A549 (cell line): ENCODE measurements around the gene OTUD3. TPM values are rescaled to one million over a fixed set of nuclear protein-coding genes. Genes with fewer than 3 reads are reported as not detected.
A peak's percentile ranks its signal among the peaks of the same experiment; 100 is the strongest.

Experiments
- ATAC-seq, 2 experiments: fragments of 200-7000 bp in 1 of 2; fragments of >200 bp in 1 of 2; cut with Nextera tagmentation in 1 of 2; cut with Tn5 transposase in 1 of 2; 3 replicates each; pipeline versions ENCODE4 v1.8.0 to v1.9.1; 2018 to 2020; ENCODE audit warnings: mild to moderate bottlenecking in 1 of 2, moderate library complexity in 1 of 2
- CTCF ChIA-PET: fragments of 300-600 bp; sonication (Branson Sonifier 250); formaldehyde crosslinking; extraction: SDS; loops from one replicate; lab custom pipeline; 2021; ENCODE audit warnings: antibody characterized with exemption, inconsistent platforms; lab: Yijun Ruan, JAX
- POLR2A ChIA-PET: fragments of 350-600 bp; formaldehyde crosslinking; extraction: SDS; loops from one replicate; lab custom pipeline; 2021; ENCODE audit warnings: antibody characterized with exemption, inconsistent platforms; lab: Yijun Ruan, JAX
- DNase-seq, 2 experiments: peaks; one replicate each; pipeline versions ENCODE4 v3.0.0 to v3.0.0-alpha.2; 2011 to 2016; ENCODE audit warnings: low read depth in 1 of 2, low spot score in 1 of 2
- FAIRE-seq: peaks from 2 replicates; lab custom pipeline; 2011; peaks lifted over from hg19 to GRCh38; lab: Jason Lieb, UNC
- H3K27ac ChIP-seq, 2 experiments: fragments of >200 bp; sonication (Bioruptor Twin); formaldehyde crosslinking; 3 replicates each; pipeline ENCODE4 v1.5.1; 2016 to 2017
- H3K4me1 ChIP-seq: fragments of >200 bp; sonication (Bioruptor Twin); formaldehyde crosslinking; 3 replicates; pipeline ENCODE4 v1.6.1; 2016
- H3K4me2 ChIP-seq: fragments of >200 bp; sonication (Bioruptor Twin); formaldehyde crosslinking; 3 replicates; pipeline ENCODE4 v1.6.1; 2016
- H3K4me3 ChIP-seq: fragments of >200 bp; sonication (Bioruptor Twin); formaldehyde crosslinking; 3 replicates; pipeline ENCODE4 v1.5.1; 2016
- H3K9me3 ChIP-seq: fragments of >200 bp; sonication (Bioruptor Twin); formaldehyde crosslinking; 3 replicates; pipeline ENCODE4 v1.6.1; 2016
- ATOH8 ChIP-seq: fragments of 250-450 bp; sonication (Bioruptor Pico); IDR thresholded peaks from 2 replicates; pipeline ENCODE4 v1.5.0; 2020; ENCODE audit warnings: low read depth, mild to moderate bottlenecking, moderate library complexity
- BHLHE40 ChIP-seq: IDR thresholded peaks from 2 replicates; pipeline ENCODE4 v1.6.1; 2012; ENCODE audit warnings: low read depth, low read length, inconsistent platforms
- CBX2 ChIP-seq: fragments of 200-600 bp; sonication (generic); IDR thresholded peaks from 2 replicates; pipeline ENCODE4 v1.6.1; 2016; ENCODE audit warnings: low read depth, mild to moderate bottlenecking, borderline replicate concordance
- CHD2 ChIP-seq: fragments of 150-350 bp; IDR thresholded peaks from 2 replicates; pipeline ENCODE4 v1.6.1; 2014; ENCODE audit warnings: low read length; ENCODE audit not compliant: partially characterized antibody
- CHD4 ChIP-seq: fragments of 200-600 bp; sonication (generic); IDR thresholded peaks from 2 replicates; pipeline ENCODE4 v1.6.1; 2016; ENCODE audit warnings: antibody characterized with exemption, mild to moderate bottlenecking, borderline replicate concordance
- FOSL2 ChIP-seq, 2 experiments: fragments of 450-650 bp in 1 of 2; fragments of >200 bp in 1 of 2; sonication (Bioruptor Twin) in 1 of 2; formaldehyde crosslinking; IDR thresholded peaks; 2 replicates each; pipeline versions ENCODE4 v1.5.0 to v1.6.1; 2016 to 2020; ENCODE audit warnings: mild to moderate bottlenecking in 1 of 2, moderate library complexity in 1 of 2
- GATA3 ChIP-seq: IDR thresholded peaks from 2 replicates; pipeline ENCODE4 v1.6.1; 2012; ENCODE audit warnings: borderline replicate concordance
- HDAC2 ChIP-seq: fragments of 200-600 bp; sonication (generic); IDR thresholded peaks from 2 replicates; pipeline ENCODE4 v1.6.1; 2016
- HES2 ChIP-seq: fragments of >200 bp; sonication (Bioruptor Twin); formaldehyde crosslinking; IDR thresholded peaks from 2 replicates; pipeline ENCODE4 v1.6.1; 2016
- HMGXB4 ChIP-seq: fragments of 250-450 bp; sonication (Bioruptor Pico); IDR thresholded peaks from 2 replicates; pipeline ENCODE4 v1.5.0; 2021; ENCODE audit warnings: mild to moderate bottlenecking, moderate library complexity, borderline replicate concordance
- HOXA7 ChIP-seq: fragments of 250-450 bp; sonication (Bioruptor Pico); IDR thresholded peaks from 2 replicates; pipeline ENCODE4 v1.5.0; 2020; ENCODE audit warnings: mild to moderate bottlenecking, moderate library complexity
- HOXB13 ChIP-seq: fragments of 250-450 bp; sonication (Bioruptor Pico); IDR thresholded peaks from 2 replicates; pipeline ENCODE4 v1.5.0; 2020; ENCODE audit warnings: low read depth, mild to moderate bottlenecking, moderate library complexity
- KDM1A ChIP-seq: fragments of 200-600 bp; sonication (generic); IDR thresholded peaks from 2 replicates; pipeline ENCODE4 v1.6.1; 2016; ENCODE audit warnings: low read depth, mild to moderate bottlenecking
- MAFK ChIP-seq: fragments of 450-650 bp; IDR thresholded peaks from 2 replicates; pipeline ENCODE4 v1.6.1; 2014; ENCODE audit not compliant: partially characterized antibody
- NPAS2 ChIP-seq: fragments of 250-450 bp; sonication (Bioruptor Pico); IDR thresholded peaks from 2 replicates; pipeline ENCODE4 v1.8.0; 2022; ENCODE audit warnings: mild to moderate bottlenecking, moderate library complexity, borderline replicate concordance
- NR3C1 ChIP-seq: fragments of >200 bp; sonication (Bioruptor Twin); formaldehyde crosslinking; IDR thresholded peaks from 3 replicates; pipeline ENCODE4 v1.6.1; 2017
- RARB ChIP-seq: fragments of 250-450 bp; sonication (Bioruptor Pico); IDR thresholded peaks from 2 replicates; pipeline ENCODE4 v1.8.0; 2021; ENCODE audit warnings: mild to moderate bottlenecking, moderate library complexity
- RNF2 ChIP-seq: fragments of 200-600 bp; sonication (generic); IDR thresholded peaks from 2 replicates; pipeline ENCODE4 v1.6.1; 2016; ENCODE audit warnings: low read depth, mild to moderate bottlenecking, antibody characterized with exemption, moderate library complexity, borderline replicate concordance
- ZC3H11A ChIP-seq: fragments of 450-650 bp; IDR thresholded peaks from 2 replicates; pipeline ENCODE4 v1.6.1; 2014; ENCODE audit warnings: antibody characterized with exemption, mild to moderate bottlenecking
- ZFP36 ChIP-seq: fragments of 450-650 bp; IDR thresholded peaks from 2 replicates; pipeline ENCODE4 v1.6.1; 2014; ENCODE audit warnings: borderline replicate concordance; ENCODE audit not compliant: partially characterized antibody
- WGBS: methylation state at CpG from one replicate; pipeline ENCODE4 v1.1.6; 2017; ENCODE audit errors: missing lambda C conversion rate; 5-methylcytosine and 5-hydroxymethylcytosine counted together
- polyA plus RNA-seq, 4 experiments: library from polyadenylated mRNA; depleted of rRNA in 3 of 4; stranded (reverse); fragments of >200 nt; fragmentation: RNase III in 1 of 4; extraction: RNeasy Plus Mini Kit Qiagen cat#74134 plus additional on column Dnase treatment in 1 of 4; gene quantifications; 2 replicates in 3 of 4; 3 replicates in 1 of 4; pipeline ENCODE4 v1.2.3, GENCODE V29; 2011 to 2017
- TF ChIP-seq, protein P1 (sequence below): IDR thresholded peaks from 2 replicates; pipeline ENCODE4 v1.6.1; 2012; ENCODE audit warnings: low read depth, borderline replicate concordance
- TF ChIP-seq, protein P2 (sequence below): fragments of >200 bp; sonication (Bioruptor Twin); formaldehyde crosslinking; IDR thresholded peaks from 3 replicates; pipeline ENCODE4 v1.5.1; 2016
- TF ChIP-seq, protein P3 (sequence below): IDR thresholded peaks from 2 replicates; pipeline ENCODE4 v1.6.1; 2012

The OTUD3 gene
- polyA plus RNA-seq, 2 of the 4 experiments (the other 2 are of a cell fraction): 3.5 to 4.9 TPM

- CTCF ChIA-PET: no interaction called here
- POLR2A ChIA-PET: no interaction called here
- Histone ChIP-seq H3K4me1 (no peaks in the 10 kb centered on the region), H3K27ac (no peak overlapping the region), H3K9me3 (0 out of 3 replicates have a peak, but pooled peaks cover 5% of the 10 kb centered on the region), H3K4me3 (no peak overlapping the region), H3K4me2 (no peak overlapping the region)
- TF ChIP-seq HOXA7 (CRISPR knock-in tag) (no peak), NR3C1 (no peak), RARB (CRISPR knock-in tag) (no peak)
- TF ChIP-seq, protein P1, sequence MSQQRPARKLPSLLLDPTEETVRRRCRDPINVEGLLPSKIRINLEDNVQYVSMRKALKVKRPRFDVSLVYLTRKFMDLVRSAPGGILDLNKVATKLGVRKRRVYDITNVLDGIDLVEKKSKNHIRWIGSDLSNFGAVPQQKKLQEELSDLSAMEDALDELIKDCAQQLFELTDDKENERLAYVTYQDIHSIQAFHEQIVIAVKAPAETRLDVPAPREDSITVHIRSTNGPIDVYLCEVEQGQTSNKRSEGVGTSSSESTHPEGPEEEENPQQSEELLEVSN: no peak
- DNase-seq (no peak), ATAC-seq (no peak), FAIRE-seq (no peak)
- WGBS: 45% methylated on average over 11 of the region's 11 CpGs
Measured at GRCh38 chr1:19955534-19956170, 73.5 kb downstream of the OTUD3 start.

DNA sequence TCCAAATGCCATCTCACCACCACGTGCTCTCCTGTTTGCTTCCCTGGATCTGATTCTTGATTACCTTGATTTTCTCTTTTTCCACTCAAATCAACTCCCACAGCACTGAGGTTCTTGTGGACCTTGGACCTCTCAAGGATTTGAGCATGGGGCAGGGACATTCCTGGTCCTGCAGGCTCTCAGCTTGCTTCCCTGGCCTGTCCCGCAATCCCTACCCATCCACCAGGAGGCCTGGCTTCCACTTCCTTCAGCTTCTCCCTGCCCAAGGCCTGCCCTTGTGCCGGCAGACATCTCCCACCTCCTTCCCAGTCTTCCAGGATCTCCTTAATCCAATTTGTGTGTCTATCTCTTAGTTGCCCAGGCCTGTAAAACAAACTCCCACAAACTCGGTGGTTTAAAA lies 75.6 kb downstream of the OTUD3 start:
- Histone ChIP-seq H3K4me1 (no peaks in the 10 kb centered on the region), H3K4me2 (no peak overlapping the region), H3K9me3 (0 out of 3 replicates have a peak, but pooled peaks cover 5% of the 10 kb centered on the region), H3K27ac (no peak overlapping the region), H3K4me3 (no peak overlapping the region)
- no peak for FAIRE-seq
- POLR2A ChIA-PET: no interaction called here
- ATAC-seq: peak; percentile 56 to 61; a peak in 3 of 6 replicates
- WGBS: 38% methylated on average over 4 of the region's 4 CpGs
- CTCF ChIA-PET: no interaction called here
- TF ChIP-seq HMGXB4 (CRISPR knock-in tag): no peak
- no peak for TF ChIP-seq FOSL2 (IDR thresholded peaks at IDR 0.05)
- TF ChIP-seq FOSL2 (CRISPR knock-in tag; IDR thresholded peaks at IDR 0.05): no peak
- TF ChIP-seq ATOH8 (CRISPR knock-in tag): no peak
- TF ChIP-seq HES2: no peak
- no peak for TF ChIP-seq CHD4
- TF ChIP-seq NPAS2 (CRISPR knock-in tag): no peak
- no peak for TF ChIP-seq MAFK
- TF ChIP-seq ZFP36: no peak
- no peak for TF ChIP-seq HDAC2
- no peak for TF ChIP-seq RNF2
- TF ChIP-seq HOXB13 (CRISPR knock-in tag): no peak
- TF ChIP-seq GATA3: no peak
- TF ChIP-seq KDM1A: no peak
- no peak for TF ChIP-seq CHD2
- TF ChIP-seq, protein P2, sequence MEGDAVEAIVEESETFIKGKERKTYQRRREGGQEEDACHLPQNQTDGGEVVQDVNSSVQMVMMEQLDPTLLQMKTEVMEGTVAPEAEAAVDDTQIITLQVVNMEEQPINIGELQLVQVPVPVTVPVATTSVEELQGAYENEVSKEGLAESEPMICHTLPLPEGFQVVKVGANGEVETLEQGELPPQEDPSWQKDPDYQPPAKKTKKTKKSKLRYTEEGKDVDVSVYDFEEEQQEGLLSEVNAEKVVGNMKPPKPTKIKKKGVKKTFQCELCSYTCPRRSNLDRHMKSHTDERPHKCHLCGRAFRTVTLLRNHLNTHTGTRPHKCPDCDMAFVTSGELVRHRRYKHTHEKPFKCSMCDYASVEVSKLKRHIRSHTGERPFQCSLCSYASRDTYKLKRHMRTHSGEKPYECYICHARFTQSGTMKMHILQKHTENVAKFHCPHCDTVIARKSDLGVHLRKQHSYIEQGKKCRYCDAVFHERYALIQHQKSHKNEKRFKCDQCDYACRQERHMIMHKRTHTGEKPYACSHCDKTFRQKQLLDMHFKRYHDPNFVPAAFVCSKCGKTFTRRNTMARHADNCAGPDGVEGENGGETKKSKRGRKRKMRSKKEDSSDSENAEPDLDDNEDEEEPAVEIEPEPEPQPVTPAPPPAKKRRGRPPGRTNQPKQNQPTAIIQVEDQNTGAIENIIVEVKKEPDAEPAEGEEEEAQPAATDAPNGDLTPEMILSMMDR: no peak
- no peak for TF ChIP-seq NR3C1
- TF ChIP-seq, protein P3, sequence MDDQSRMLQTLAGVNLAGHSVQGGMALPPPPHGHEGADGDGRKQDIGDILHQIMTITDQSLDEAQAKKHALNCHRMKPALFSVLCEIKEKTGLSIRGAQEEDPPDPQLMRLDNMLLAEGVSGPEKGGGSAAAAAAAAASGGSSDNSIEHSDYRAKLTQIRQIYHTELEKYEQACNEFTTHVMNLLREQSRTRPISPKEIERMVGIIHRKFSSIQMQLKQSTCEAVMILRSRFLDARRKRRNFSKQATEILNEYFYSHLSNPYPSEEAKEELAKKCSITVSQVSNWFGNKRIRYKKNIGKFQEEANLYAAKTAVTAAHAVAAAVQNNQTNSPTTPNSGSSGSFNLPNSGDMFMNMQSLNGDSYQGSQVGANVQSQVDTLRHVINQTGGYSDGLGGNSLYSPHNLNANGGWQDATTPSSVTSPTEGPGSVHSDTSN: no peak
- TF ChIP-seq ZC3H11A: no peak
- no peak for TF ChIP-seq BHLHE40
- no peak for TF ChIP-seq CBX2
- DNase-seq: peak; percentile 5 to 10
